Astrocyte (in vitro differentiated cells and primary cell): Measurements from ENCODE around the gene ENOX1. TPM values are rescaled to one million over a fixed set of nuclear protein-coding genes. Genes with fewer than 3 reads are reported as not detected.

ENCODE experiments used
- DNase-seq: peaks from one replicate; pipeline ENCODE4 v3.0.0-alpha.2; 2010; ENCODE audit warnings: low read depth
- FAIRE-seq: peaks from 2 replicates; lab custom pipeline; 2011; peaks lifted over from hg19 to GRCh38; lab: Jason Lieb, UNC
- H2AFZ ChIP-seq: 2 replicates; pipeline ENCODE4 v1.6.0; 2012; ENCODE audit warnings: low read depth, low read length, inconsistent platforms
- H3K27ac ChIP-seq: 2 replicates; pipeline ENCODE4 v1.5.1; 2011; ENCODE audit warnings: low read depth, low read length, inconsistent platforms
- H3K27me3 ChIP-seq: 2 replicates; pipeline ENCODE4 v1.6.0; 2011; ENCODE audit warnings: low read length, inconsistent platforms; ENCODE audit not compliant: insufficient read depth
- H3K36me3 ChIP-seq: 2 replicates; pipeline ENCODE4 v1.5.1; 2011; ENCODE audit warnings: low read length, inconsistent platforms; ENCODE audit not compliant: insufficient read depth
- H3K4me1 ChIP-seq: 2 replicates; pipeline ENCODE4 v1.5.1; 2011; ENCODE audit warnings: low read length, inconsistent platforms; ENCODE audit not compliant: insufficient read depth
- H3K4me2 ChIP-seq: 2 replicates; pipeline ENCODE4 v1.6.0; 2012; ENCODE audit warnings: low read length, inconsistent platforms
- H3K4me3 ChIP-seq: 2 replicates; pipeline ENCODE4 v1.5.1; 2011; ENCODE audit warnings: low read depth, mild to moderate bottlenecking, low read length, inconsistent platforms; ENCODE audit not compliant: insufficient read depth
- H3K79me2 ChIP-seq: 2 replicates; pipeline ENCODE4 v1.6.0; 2012; ENCODE audit warnings: mild to moderate bottlenecking, low read length, inconsistent platforms; ENCODE audit not compliant: insufficient read depth
- H3K9ac ChIP-seq: 2 replicates; pipeline ENCODE4 v1.6.0; 2012; ENCODE audit warnings: mild to moderate bottlenecking, low read length, inconsistent platforms
- H3K9me3 ChIP-seq: 2 replicates; pipeline ENCODE4 v1.5.1; 2012; ENCODE audit warnings: low read depth, mild to moderate bottlenecking, low read length, inconsistent platforms; ENCODE audit not compliant: insufficient read depth
- H4K20me1 ChIP-seq: 2 replicates; pipeline ENCODE4 v1.6.0; 2012; ENCODE audit warnings: low read length, inconsistent platforms; ENCODE audit not compliant: insufficient read depth
- H3K27ac Mint-ChIP-seq: one replicate; pipeline ENCODE4 v1.8.0; 2021; ENCODE audit warnings: mild to moderate bottlenecking, mixed read lengths; ENCODE audit not compliant: unreplicated experiment
- H3K27me3 Mint-ChIP-seq: one replicate; pipeline ENCODE4 v1.8.0; 2021; ENCODE audit warnings: low read depth, mixed read lengths; ENCODE audit not compliant: unreplicated experiment
- H3K36me3 Mint-ChIP-seq: one replicate; pipeline ENCODE4 v1.8.0; 2021; ENCODE audit warnings: low read depth, mixed read lengths; ENCODE audit not compliant: unreplicated experiment
- H3K4me1 Mint-ChIP-seq: one replicate; pipeline ENCODE4 v1.8.0; 2021; ENCODE audit warnings: low read depth, mixed read lengths; ENCODE audit not compliant: unreplicated experiment
- H3K4me3 Mint-ChIP-seq: one replicate; pipeline ENCODE4 v1.8.0; 2021; ENCODE audit warnings: mild to moderate bottlenecking, moderate library complexity, mixed read lengths; ENCODE audit not compliant: unreplicated experiment
- H3K9me3 Mint-ChIP-seq: one replicate; pipeline ENCODE4 v1.8.0; 2021; ENCODE audit warnings: mild to moderate bottlenecking, mixed read lengths; ENCODE audit not compliant: unreplicated experiment
- EZH2 ChIP-seq: IDR thresholded peaks from 2 replicates; pipeline ENCODE4 v1.6.1; 2012; ENCODE audit warnings: mild to moderate bottlenecking, low read length, inconsistent platforms; ENCODE audit not compliant: insufficient read depth
- total RNA-seq: library from RNA; stranded (reverse); gene quantifications from 2 replicates; pipeline ENCODE4 v1.2.1, GENCODE V29; 2021
- TF ChIP-seq, protein P1 (sequence below): IDR thresholded peaks from 2 replicates; pipeline ENCODE4 v1.5.1; 2011; ENCODE audit warnings: low read depth, mild to moderate bottlenecking, inconsistent platforms, low read length, moderate library complexity; ENCODE audit not compliant: insufficient read depth

ENOX1 gene
- total RNA-seq, 1 donor from 2014 or later: 2.3 TPM

DNA sequence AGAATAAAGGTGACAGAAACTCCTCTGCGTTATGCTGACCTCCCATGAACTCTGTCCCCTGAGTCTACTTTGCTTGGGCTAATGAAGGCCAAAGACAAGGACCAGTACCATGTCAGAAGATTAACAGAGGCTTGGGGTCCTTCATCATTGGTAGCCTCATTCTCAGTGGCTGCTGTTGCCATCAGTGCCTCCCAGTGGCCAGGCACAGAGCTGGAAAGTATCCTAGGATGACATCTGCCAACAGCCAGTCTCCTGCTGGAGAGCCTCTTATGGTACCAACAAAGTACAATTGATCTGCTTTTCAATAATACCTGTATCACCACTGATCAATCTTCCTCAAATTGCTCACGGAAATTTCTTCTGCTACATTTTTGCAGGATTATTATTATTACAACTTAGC lies 481.8 kb downstream of the ENOX1 start:
- Mint-ChIP-seq H3K27me3 (no peaks in the 10 kb centered on the region), H3K9me3 (no peaks in the 10 kb centered on the region), H3K4me3 (no peak overlapping the region), H3K4me1 (peaks cover 23% of the 10 kb centered on the region), H3K27ac (no peak overlapping the region), H3K36me3 (no peaks in the 10 kb centered on the region)
- Histone ChIP-seq H3K9ac (no peak overlapping the region), H3K4me2 (no peak overlapping the region), H3K27me3 (no peaks in the 10 kb centered on the region), H3K4me3 (no peak overlapping the region), H3K36me3 (no peaks in the 10 kb centered on the region), H3K27ac (no peak overlapping the region), H3K79me2 (no peaks in the 10 kb centered on the region), H3K4me1 (peaks cover 6% of the 10 kb centered on the region), H2AFZ (no peak overlapping the region), H4K20me1 (no peaks in the 10 kb centered on the region), H3K9me3 (no peaks in the 10 kb centered on the region)
- TF ChIP-seq, protein P1, sequence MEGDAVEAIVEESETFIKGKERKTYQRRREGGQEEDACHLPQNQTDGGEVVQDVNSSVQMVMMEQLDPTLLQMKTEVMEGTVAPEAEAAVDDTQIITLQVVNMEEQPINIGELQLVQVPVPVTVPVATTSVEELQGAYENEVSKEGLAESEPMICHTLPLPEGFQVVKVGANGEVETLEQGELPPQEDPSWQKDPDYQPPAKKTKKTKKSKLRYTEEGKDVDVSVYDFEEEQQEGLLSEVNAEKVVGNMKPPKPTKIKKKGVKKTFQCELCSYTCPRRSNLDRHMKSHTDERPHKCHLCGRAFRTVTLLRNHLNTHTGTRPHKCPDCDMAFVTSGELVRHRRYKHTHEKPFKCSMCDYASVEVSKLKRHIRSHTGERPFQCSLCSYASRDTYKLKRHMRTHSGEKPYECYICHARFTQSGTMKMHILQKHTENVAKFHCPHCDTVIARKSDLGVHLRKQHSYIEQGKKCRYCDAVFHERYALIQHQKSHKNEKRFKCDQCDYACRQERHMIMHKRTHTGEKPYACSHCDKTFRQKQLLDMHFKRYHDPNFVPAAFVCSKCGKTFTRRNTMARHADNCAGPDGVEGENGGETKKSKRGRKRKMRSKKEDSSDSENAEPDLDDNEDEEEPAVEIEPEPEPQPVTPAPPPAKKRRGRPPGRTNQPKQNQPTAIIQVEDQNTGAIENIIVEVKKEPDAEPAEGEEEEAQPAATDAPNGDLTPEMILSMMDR: no peak
- no peak for TF ChIP-seq EZH2
- DNase-seq (no peak), FAIRE-seq (no peak)

DNA sequence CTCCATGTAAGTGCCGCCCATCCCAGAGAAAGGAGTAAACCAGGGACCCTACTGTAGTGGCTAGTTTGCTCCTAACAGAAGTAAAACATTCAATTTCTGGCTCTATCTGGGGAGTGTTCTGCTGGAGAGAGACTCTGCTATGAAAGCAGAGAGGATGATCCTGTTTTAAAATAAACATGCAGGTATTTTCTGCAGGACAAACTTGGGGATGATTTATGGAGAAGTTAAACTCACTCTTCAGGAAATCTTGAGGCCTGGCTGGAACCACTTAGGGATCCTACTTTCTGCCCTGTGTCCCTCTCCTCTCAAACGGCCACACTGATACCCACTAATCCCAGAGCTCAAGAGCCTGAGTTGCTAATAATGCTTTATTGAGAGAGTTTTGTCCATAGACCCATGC lies 482.3 kb downstream of the ENOX1 start:
- Histone ChIP-seq H3K9ac (no peak overlapping the region), H3K27ac (no peak overlapping the region), H3K27me3 (no peaks in the 10 kb centered on the region), H3K79me2 (no peaks in the 10 kb centered on the region), H2AFZ (no peak overlapping the region), H3K9me3 (no peaks in the 10 kb centered on the region), H3K36me3 (no peaks in the 10 kb centered on the region), H3K4me1 (peaks cover 6% of the 10 kb centered on the region), H3K4me2 (no peak overlapping the region), H4K20me1 (no peaks in the 10 kb centered on the region), H3K4me3 (no peak overlapping the region)
- TF ChIP-seq, protein P1: no peak
- H3K4me1 Mint-ChIP-seq: peaks cover 23% of the 10 kb centered on the region
- H3K27ac Mint-ChIP-seq: no peak overlapping the region
- no peak overlapping the region for H3K4me3 Mint-ChIP-seq
- H3K36me3 Mint-ChIP-seq: no peaks in the 10 kb centered on the region
- no peaks in the 10 kb centered on the region for H3K9me3 Mint-ChIP-seq
- FAIRE-seq (no peak), DNase-seq (no peak)
- H3K27me3 Mint-ChIP-seq: peaks cover 4% of the 10 kb centered on the region

DNA sequence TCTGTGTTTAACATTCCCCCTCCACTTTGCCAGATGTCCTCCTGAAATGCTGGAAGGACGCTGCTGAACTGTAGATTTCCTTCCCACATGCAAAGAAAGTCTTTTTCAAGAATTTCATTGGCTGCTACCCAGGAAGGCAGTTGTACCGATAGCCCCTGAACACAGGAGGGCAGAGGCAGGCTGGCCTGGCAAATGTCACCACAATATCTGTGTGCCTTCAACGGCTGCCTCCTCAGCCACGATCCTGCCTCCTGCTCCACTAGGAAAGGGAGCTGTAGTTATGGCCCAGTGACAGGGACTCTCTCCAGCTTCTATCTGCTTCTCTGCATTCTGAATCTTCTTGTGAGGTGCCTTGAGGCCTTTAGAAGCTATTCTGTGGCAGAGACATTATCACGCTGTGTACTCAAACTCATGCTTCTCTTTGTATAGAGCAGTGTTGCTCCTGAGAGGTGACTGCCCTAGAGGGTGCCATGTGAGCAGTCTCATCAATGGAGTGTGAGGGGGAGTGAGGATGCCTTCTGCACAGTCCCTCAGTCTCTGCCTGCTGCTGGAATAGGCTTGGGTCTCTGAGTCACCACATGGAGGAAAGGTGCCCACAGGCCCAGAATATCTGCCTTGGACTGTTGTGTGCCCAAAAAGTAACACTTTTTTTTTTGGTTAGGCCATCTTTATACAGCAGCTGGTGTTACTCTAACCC lies 483.6 kb downstream of the ENOX1 start:
- H3K4me3 Mint-ChIP-seq: no peak overlapping the region
- Histone ChIP-seq H2AFZ (peak overlapping the region; percentile 6), H3K79me2 (no peaks in the 10 kb centered on the region), H3K36me3 (no peaks in the 10 kb centered on the region), H3K4me2 (no peak overlapping the region), H3K4me1 (peaks cover 6% of the 10 kb centered on the region), H3K9ac (no peak overlapping the region), H3K27ac (no peak overlapping the region), H3K4me3 (no peak overlapping the region), H3K9me3 (no peaks in the 10 kb centered on the region), H3K27me3 (no peaks in the 10 kb centered on the region), H4K20me1 (no peaks in the 10 kb centered on the region)
- no peak overlapping the region for H3K27ac Mint-ChIP-seq
- H3K9me3 Mint-ChIP-seq: no peaks in the 10 kb centered on the region
- H3K36me3 Mint-ChIP-seq: no peaks in the 10 kb centered on the region
- FAIRE-seq: peak; percentile 59
- peak; percentile 42 for DNase-seq
- H3K27me3 Mint-ChIP-seq: peaks cover 7% of the 10 kb centered on the region
- H3K4me1 Mint-ChIP-seq: peaks cover 17% of the 10 kb centered on the region
- TF ChIP-seq EZH2: no peak
- TF ChIP-seq, protein P1: peak; percentile 39
